ENCODE measurements around the gene PRR35.

DNA sequence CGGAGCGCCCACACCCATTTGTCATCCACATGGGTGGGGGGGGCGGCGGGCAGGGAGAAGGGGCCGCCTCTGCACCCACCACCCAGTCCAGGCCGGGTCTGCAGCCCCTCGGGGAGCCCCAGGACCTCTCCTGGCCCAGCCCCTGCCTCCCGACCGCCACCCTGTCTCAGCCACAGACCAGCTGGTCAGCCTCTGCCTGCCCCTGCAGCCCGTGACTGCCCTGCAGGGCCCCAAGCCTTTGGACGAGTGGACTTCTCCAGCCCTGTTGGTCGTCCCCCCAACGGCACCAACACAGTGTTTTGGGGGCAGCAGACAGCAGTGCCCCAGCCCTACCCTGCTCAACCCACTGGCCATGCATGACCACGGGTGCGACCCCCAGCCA lies 1.2 kb downstream of the PRR35 start:
- TF ChIP-seq, protein P1, sequence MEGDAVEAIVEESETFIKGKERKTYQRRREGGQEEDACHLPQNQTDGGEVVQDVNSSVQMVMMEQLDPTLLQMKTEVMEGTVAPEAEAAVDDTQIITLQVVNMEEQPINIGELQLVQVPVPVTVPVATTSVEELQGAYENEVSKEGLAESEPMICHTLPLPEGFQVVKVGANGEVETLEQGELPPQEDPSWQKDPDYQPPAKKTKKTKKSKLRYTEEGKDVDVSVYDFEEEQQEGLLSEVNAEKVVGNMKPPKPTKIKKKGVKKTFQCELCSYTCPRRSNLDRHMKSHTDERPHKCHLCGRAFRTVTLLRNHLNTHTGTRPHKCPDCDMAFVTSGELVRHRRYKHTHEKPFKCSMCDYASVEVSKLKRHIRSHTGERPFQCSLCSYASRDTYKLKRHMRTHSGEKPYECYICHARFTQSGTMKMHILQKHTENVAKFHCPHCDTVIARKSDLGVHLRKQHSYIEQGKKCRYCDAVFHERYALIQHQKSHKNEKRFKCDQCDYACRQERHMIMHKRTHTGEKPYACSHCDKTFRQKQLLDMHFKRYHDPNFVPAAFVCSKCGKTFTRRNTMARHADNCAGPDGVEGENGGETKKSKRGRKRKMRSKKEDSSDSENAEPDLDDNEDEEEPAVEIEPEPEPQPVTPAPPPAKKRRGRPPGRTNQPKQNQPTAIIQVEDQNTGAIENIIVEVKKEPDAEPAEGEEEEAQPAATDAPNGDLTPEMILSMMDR (IDR thresholded peaks at IDR 0.05; ENCODE audit: extremely low read depth in 1 of 2, insufficient read depth in 1 of 2, low read depth in 1 of 2, low read length in 2 of 2): no peak
- TF ChIP-seq POLR2A (IDR thresholded peaks at IDR 0.05; ENCODE audit: low read depth, low read length) (no peak), EZH2 (IDR thresholded peaks at IDR 0.05; ENCODE audit: borderline replicate concordance, low read depth, low read length, severe bottlenecking) (no peak), POLR2AphosphoS5 (IDR thresholded peaks at IDR 0.05; ENCODE audit: insufficient read depth, low read depth, low read length) (no peak), FOS (IDR thresholded peaks at IDR 0.05; ENCODE audit: borderline replicate concordance, insufficient read depth, low read length) (no peak)

All from endothelial cell of umbilical vein (primary cell).